Hematopoietic multipotent progenitor cell treated with erythropoietin and hydrocortisone succinate and interleukin-3 and kit ligand, for 15 days (in vitro differentiated cells): Measurements from ENCODE around the gene VOPP1.
"Not testable (repeated sequence)": the region's sequence is repeated elsewhere in the genome, so short reads cannot be mapped to it uniquely, and the experiment has no call there.

ENCODE experiments used
- DNase-seq: peaks from one replicate; pipeline ENCODE4 v3.0.0-alpha.2; 2015; ENCODE audit warnings: low spot score

VOPP1 gene

DNA sequence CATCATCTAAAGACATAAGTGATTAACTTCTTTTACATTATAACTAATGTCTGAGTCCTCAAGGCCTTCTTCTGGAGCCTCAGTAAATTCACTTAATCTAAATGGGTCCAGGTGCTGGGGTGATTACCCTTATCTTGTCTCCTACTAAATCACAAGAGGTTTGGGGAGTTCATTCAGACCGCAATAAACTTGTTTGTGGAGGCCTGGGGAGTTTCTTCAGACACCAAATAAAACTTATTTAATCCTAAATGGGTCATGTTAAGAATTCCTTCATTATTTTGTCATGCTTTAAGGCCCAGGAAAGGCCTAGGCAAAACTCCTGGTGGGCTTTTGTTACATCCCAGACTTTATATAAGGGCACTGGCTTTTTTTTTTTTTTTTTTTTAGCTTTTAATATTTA is 62.1 kb downstream of the VOPP1 start:
- DNase-seq = not testable (repeated sequence)

DNA sequence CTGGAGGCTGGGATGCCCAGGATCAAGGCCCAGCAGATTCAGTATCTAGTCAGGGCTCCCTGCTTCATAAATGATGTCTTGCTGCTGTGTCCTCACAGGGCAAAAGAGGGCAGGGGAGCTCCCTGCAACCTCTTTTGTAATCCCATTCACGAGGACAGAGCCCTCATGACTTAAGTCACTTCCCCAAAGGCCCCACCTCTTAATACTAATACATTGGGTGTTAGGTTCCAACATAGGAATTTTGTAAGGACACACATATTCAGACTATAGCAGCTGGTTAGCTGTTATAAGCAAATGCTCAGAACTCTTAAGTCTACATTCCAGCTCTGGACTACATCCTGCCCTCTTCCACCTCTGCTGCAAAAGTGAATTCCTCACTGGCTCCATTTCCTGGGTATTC is 63.0 kb downstream of the VOPP1 start:
- no peak for DNase-seq

DNA sequence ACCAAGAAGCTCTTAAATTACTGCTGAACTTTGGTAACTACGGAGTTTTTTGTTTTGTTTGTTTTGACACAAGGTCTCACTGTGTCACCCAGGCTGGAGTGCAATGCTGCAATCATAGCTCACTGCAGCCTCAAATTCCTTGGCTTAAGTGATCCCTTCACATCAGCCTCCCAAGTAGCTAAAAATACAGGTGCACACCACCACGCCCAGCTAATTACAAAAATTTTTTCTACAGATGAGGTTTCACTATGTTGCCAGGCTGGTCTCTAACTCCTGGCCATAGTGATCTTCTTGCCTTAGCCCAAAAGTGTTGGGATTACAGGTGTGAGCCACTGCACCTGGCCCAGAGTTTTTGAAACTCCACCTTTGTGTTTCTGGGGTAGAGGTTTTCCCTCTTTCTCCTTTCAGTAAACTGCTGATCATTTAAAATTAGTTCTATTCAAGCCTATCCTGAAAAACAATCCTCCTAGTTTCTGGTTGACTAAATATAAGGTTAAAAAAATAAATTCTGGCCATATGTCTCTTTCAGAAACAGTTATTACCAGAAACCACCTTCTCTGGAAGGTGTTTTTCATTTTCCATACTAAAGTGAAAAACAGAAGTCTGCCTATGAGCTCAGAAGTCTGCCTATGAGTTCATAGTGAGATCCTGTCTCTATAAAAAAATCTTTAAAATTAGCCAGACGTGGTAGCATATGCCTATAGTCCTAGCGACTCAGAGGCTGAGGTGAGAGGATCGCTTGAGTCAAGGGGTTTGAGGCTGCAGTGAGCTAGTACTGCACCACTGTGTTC is 63.9 kb downstream of the VOPP1 start:
- DNase-seq = no peak

DNA sequence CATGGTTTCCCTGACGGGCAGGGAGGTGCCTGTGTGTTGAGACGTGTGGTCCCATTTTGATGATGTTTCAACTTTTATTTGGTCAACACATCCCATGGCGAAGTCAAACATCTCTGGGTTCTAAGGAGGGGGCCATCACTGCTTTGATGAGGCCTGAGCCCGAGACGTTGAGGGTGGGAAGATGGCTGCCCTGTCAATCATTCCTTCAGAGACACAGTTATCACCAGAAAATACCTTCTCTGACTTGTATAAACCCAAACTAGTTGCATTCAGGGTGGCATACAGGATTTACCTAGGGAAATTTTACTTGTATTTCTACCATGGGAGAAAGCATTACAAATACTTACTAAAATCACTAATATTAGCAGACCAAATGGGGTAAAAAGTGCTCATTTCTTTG is 64.6 kb downstream of the VOPP1 start:
- DNase-seq = no peak

DNA sequence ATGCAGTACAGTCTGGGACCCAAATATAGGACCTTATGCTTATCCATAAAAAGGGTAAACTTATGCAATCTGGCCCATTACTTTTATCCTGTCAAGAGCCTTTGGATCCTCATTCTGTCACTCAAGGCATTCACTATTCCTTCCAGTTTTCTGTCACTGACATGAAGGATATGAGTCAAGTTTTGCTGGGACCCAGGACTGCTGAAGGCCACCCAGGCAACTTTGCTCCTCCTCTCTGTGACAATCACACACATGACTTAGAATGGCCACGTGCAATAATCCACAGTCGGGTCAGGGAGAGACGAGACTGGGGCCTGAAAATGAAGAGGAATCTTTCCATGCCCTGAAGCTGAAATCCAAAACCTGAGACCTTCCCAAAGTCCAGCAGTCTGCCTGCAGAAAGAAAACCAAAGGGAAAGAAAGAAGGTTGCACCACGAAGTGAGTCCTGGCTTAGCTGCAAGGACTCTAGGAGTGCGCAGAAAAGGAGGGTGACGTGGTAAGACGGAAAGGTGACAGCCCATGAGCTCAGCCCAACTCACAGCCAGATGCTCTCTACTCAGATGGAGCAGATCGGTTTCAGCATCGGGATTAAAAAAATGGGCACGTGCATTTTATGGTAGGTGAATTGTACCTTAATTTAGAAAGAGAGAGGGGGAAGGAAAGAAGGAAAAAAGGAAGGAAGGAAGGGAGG is 67.2 kb downstream of the VOPP1 start:
- DNase-seq = no peak

DNA sequence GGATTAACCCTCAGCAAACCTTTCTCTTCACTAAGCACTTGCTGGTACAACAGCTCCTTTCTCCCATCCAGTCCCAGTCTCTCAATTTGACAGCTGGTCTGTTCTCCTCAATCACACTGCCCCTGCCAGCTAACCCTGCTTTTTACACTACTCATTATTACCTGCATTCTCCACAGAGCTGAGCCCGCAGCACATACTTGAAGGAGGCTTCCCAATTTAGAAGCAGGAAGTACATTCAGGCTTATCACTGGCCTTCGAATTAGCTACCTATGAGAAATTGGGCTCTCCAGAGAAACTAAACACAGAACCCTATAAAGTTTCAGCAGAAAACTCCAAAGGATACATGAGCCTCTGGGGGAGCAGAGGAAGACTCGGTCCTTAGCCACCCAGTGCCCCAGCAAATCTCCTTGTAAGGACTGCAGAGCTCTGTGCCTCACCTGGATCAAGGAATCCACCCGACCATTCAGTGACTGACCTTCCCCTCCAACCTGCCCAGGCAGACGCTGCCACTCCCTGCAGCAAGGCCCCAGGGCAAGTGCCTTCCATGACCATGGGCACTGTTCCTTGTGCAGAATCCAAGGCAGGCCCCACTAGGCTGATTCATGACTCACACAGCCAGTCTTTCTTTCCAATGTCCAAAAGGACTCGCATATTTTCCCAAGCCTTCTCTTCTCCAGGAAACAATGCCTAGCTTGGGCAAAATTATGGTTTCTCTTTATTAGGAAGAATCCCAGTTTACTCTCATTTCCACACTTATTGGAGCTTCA is 68.0 kb downstream of the VOPP1 start:
- DNase-seq = no peak

DNA sequence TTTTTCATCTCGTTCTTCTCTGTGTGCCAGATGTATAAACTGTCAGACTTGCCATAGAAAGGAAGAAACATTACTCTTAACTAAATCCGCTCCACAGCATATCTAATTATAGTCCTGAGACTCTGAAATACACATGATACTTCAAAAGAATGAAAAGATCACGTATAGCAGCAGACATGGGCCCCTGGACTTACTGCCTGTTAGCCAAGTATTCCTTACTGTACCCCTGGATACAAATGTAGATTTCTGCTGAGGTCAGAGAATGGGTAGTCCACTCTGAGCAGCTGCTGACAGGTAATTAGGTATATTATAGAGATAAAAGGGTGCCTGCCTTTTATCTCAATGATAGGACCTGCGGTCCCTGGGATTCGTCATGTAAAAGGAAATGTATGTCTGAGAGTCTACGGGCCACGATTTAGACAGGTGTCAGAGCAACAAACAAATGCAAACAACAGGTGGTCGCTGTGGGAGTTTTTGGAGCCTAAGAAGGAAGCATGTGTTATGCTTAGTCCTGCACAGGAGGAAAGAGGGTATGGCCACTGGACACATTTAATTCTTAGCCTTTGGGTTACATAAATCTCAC is 69.4 kb downstream of the VOPP1 start:
- DNase-seq = no peak

DNA sequence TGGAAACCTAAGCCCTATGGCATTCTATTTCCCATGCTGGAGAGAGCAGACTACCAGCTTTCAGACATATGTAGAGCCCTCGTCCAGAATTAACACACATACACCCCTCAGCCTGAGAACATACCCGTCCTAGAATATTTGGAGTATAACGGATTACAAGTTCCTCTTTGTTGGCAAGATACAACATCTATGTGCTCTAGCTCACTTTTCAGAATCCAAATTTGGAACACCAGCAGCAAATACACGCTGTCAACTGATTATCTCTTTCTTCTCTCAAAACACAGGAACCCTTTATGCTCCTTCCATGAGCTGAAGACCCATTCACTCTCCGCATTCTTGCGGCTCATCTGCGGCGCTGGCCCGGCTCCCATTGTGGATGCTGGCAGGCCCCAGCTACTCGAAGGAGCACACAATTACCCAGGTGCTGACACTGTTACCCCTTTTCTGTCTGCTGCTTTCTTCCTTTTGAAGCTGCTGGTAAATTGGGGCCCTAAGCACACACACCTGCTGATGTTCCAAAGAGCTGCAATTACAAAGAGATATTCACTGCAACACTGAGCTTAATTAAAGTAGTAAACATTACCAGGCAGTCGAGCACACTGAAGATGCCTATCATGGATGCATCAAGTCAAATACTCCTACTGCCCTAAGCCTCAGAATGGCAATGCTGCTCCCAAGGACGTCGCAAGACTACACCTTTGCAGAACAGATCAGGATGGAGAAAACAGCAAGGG is 70.0 kb downstream of the VOPP1 start:
- no peak for DNase-seq

DNA sequence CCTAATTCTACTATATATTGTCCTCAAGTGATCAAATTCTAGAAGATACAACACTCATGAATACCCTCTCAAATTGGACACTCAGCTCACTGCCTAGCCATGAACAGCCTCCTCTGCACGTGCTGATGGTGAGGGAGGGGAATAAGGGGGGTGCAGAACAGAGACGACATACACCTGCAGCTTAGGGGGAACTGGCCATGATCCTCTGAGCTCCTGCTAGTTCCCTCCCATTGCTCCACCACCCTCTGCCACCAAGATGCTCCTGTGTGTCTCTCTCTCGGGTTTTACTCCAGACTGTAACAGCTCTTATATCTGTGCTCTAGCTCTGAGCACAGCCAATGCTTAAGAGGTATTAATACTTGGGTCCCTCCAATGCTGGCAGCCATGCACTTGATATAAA is 70.7 kb downstream of the VOPP1 start:
- DNase-seq = no peak

DNA sequence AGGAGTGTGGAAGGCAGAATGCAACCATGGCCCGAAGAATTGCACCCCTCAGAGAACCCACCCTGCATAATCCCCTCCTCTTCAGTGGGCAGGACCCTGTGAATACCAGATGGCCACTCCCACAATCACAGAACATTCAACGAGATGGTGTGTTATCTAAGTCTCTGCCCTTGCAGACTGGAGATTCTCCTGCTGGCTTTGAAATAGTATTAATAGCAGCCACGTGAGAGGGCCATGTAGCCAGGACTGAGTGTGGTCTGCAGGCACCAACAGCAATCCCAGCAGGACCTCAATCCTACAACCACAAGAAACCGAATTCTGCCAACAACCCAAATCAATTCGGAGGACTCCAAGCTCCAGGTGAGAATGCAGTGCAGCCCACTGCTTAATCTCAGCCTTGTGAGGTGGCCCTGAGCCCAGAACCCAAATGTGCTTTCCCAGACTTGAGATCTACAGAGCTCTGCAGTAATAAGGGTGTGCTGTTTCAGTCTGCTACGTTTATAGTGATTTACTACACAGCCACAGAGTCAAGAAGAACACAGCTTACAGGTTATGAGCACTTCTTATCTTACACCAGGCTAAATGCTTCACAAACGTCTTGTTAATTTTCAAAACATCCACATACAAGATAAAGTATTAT is 72.1 kb downstream of the VOPP1 start:
- no peak for DNase-seq

DNA sequence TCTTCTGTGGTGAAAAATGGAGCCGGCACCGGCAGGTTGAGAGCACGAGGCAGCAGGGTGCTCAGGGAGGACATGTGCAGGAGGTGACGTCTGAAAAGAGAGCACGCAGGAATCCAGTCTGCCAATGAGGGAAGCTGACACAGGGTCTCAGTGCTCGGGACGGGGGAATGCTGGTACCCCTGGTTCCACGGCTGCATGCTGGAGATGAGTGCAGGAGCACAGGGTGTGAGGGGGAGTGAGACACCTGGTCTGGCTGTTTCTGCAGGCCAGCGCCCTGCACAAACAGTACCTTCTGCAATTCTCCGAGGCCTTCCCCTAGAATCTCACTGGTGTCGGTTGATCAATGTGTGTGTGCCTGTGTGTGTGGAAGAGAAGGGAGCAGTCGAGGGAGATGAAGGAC is 72.7 kb downstream of the VOPP1 start:
- DNase-seq = no peak

DNA sequence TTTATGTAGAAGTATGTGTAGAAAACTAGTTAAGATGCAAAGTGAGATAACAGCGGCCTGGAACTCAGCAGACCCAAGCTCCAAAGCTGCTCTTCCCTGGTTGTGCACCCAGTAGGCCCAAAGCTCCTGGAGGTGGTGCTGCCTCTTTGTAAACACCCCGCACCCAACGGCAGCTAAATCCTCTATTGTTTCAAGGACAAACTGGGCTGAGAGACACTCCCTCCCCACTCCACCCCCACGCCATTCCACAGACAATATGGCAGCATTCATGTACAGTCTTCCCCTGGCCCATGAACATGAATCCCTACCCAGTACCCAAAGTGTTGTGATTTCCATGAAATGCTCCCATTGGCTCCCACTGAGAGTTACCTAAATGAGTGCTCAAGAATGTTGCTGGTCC is 73.5 kb downstream of the VOPP1 start:
- no peak for DNase-seq

DNA sequence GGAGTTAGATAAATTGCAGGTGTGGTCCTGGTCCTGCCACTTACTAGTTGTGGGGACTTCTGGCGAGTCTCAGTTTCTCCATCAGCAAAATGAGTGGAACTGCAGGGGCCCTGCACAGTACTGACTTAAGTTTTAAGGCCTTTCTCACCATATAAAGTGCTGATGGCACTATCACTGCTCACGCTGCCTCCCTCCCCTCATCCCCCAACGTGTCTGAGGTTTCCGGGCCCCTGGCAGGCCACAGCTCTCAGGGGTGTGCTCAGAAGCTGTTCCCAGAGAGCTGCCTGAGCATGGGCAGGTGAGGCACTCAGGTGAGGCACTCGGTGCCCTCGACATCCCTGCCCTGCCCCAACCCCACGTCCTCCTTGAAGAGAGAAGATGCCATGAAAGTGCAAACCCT is 74.2 kb downstream of the VOPP1 start:
- no peak for DNase-seq

DNA sequence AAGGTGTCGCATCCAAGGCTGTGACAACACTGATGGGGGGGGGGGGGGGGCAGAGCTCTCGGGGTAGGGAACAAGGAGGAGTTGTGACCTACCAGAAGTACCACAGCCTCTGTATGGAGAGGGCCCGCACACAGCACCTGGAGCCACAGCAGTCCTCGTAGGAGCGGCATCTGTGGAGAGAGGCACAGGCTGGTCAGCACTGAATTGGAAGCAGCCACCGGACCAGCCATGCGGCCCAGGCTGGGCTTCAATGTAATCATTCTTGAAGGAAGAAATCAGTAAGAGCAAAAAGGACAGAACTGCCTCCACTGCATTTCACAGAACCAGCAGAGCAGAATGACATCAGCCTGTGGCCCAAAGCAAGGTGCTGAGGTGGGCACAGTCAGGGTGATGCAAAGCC is 74.8 kb downstream of the VOPP1 start:
- no peak for DNase-seq

DNA sequence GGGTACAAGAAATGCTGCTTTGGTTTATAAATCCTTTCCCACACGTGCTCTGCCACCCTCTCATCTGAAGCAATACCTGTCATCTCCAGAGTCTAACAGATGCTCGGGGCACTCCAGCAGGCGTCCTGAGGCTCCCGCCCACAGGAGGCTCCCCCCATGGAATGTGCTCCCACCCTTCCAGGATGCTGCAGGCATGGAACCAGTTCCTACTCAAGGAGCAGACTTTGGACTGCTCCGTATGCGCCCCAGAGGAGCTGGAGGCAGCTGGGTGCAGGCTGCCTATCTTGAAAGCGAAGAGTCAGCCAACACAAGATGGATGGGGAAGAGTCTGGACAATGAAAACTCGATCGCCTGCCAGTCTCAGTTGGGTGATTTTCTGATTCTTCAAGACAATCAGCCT is 75.4 kb downstream of the VOPP1 start:
- no peak for DNase-seq

DNA sequence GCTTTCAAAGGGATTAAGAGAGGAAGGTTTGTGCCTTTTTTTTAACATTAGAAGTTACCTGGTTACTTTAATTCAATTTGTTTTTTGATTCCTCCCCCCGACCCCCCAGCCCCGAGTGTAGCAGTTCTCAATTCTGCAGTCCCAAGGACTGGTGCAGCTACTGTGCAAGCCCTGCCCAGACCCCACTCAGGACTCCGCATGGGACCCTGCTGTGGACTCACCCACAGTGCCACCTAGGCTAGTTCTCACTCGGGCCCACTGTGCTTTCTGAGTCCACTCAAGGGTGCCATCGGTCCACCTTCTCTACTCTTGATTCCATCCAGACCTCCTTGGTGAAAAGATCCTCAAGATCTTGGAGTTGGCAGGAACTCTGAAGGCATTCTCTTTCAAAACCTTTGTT is 77.4 kb downstream of the VOPP1 start:
- DNase-seq = no peak

DNA sequence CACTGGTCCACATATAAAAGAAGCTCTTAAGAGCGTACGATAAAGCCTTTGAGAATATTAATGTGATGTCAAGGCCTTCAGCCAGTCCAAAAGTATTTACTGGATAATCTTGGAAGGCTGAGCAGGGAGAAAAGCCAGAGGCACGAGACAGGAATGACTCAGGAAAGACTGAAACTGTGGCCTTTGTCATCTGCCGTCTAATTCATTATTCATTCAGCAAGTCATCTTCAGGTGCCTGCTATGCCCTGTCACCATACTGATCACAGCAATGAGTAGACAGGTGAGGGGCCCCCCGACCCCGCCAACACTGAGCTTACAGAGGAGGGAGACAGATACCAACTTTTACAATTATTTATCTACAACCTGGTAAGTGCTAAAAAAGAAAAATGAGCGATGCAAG is 78.9 kb downstream of the VOPP1 start:
- DNase-seq = no peak

DNA sequence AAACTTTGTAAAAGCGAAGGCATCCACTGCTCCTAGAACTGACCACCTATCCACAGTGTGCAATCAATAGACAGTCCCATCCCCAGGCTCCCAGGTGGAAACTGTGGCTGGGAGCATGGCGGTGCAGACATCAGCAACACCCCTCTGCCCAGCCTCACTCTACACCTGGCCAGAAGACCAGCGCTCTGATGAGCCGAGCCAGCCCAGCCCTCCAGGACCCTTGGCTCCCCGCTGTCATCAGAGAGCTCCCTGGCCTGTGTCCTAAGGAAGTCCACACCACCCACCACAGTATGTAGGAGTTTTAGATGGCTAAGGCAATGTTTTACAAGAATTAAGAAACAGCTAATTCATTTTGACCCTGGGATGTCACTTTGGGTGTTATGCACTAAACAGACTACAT is 81.0 kb downstream of the VOPP1 start:
- DNase-seq = no peak

DNA sequence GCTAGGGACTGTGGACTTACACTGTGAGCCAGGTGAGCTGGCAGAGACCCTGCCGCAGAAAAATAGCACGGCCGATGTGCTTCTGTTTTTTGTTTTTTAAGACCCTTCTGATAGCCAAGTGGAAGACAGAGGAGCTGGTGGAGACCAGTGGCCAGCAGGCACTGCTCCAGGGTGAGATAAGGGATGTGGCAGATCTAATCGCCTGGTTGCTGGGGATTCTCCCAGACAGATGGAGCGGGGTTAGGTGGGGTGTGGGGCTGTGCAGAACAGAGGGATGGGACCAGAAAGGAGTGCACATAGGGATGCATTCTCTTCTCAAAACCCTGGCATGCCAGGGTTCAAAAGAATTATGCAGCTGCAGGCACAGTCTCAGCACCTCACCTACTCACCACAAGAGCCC is 82.2 kb downstream of the VOPP1 start:
- no peak for DNase-seq

DNA sequence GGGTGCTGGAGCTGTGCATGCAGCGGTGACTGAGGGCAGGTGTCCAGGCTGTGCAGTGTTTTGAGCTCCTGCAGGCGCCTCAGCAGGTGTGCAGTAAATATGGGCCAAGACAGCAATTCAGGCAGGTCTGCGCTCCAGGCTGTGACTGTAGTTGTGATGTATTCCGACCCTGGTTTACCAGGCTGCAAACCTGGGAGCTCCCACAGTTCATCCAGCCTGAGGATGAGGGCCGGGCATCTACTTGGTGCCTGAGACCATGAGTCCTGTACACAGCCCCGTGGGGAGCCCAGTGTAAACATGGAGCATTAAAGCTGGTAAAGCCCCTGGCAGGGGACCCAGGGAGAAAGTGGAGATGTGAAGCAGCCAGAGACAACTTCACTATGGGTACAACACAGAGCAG is 82.8 kb downstream of the VOPP1 start:
- no peak for DNase-seq

DNA sequence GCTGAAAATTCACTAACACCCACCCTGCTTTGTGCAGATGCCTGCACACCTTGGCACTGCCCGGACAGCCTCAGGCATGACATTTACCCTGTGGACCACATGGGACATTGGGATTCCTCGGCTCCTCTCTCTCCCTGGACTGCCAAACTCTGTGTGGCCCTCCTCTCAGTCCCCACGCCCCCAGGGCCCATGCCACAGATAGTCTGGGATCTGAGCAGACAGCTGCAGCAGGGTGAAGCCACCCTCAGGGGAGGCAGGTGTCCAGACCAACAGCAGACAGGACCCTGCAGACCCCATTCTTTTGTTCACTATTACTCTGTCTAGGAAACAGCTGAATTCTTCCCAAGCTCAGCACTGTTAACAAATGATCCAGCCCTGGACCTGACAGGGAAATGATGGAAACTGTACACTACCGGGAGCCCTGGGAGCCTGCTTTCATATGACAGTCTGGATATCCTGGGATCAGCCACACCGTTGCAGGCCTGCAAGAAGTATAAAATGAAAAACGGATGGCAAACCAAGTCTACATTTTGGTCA is 83.4 kb downstream of the VOPP1 start:
- DNase-seq = no peak
